HG02938 (cell line): ENCODE results near the gene LLGL1.
"Not testable (repeated sequence)": the region's sequence is repeated elsewhere in the genome, so short reads cannot be mapped to it uniquely, and the experiment has no call there.

Source experiments
- ATAC-seq: cut with Tn5 transposase; IDR thresholded peaks from one replicate; pipeline ENCODE4 v1.9.1; 2021; ENCODE audit warnings: mild to moderate bottlenecking, moderate library complexity; ENCODE audit not compliant: unreplicated experiment

LLGL1 gene

DNA sequence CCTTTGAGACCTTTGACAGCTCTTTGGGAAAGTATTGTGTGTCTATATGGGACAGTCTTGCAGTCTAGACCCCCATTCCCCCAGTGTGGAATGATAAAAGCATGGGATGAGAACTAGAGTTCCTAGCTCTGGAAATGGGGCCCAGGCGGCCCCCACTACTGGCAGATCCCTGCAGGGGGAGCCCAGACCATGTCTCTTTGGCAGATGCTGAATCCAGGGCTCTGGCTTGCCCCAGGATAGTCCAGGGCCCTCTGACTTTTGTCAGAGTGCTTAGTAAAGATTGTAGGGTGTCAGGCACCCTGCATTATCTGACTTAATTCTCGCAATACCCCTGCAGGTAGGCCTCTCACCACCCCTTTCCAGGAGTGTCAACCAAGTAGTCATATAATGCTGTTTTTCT, 33.5 kb upstream of the LLGL1 start:
- ATAC-seq: no peak

DNA sequence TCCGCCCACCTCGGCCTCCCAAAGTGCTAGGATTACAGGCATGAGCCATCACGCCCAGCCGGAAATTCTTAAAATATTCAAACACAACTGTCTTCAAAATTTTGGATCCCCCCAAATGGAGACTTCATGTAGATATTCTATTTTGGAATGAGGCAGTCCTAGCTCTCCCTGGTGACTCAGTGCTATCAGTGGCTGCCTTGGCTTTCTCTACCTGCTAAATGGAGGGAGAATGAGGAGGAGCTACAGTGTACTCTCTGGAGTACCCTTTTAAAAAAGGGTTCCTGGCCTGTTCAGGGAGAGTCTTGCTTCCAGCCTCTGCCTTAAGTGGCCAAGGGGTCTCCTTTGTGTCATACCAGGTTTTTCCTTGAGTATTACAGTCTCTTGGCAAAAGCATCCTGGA, 31.0 kb upstream of the LLGL1 start:
- ATAC-seq: no peak

DNA sequence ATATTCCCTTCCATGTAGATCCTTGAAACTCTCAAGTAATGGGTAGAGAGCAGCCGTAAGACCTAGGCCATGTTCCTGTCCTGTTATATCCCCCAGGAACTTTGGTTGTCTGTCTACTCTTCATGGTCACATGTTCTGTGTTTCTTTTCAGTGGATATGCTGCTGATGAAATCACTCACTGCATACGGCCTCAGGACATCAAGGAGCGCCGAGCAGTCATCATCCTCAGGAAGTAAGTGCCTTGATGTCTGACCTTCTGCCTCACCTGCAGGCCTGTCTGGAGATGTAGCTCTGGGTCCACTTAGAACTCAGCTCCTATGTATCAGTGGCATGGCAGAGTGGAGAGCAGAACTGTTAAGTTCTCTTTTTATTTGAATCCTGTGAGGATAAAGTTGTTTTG, 30.6 kb upstream of the LLGL1 start:
- no peak for ATAC-seq

DNA sequence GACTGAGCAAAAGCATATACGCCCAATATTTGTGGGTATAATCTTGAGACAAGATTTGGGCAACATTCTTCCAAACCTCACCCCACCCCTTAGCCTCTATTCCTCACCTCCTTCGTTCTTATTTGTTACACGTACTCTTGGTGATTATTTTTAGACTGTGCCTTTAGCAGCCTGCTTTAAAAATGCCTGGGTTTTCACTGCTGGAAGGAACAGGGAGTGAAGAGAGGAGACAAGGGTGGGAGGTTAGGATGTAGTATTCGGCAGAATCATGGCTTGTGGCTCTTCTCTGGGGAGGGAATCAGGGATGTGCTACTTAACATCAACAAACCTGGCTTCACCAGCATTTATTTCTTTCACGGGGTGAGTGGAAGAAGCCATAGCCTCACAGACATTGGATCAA, 30.2 kb upstream of the LLGL1 start:
- no peak for ATAC-seq

DNA sequence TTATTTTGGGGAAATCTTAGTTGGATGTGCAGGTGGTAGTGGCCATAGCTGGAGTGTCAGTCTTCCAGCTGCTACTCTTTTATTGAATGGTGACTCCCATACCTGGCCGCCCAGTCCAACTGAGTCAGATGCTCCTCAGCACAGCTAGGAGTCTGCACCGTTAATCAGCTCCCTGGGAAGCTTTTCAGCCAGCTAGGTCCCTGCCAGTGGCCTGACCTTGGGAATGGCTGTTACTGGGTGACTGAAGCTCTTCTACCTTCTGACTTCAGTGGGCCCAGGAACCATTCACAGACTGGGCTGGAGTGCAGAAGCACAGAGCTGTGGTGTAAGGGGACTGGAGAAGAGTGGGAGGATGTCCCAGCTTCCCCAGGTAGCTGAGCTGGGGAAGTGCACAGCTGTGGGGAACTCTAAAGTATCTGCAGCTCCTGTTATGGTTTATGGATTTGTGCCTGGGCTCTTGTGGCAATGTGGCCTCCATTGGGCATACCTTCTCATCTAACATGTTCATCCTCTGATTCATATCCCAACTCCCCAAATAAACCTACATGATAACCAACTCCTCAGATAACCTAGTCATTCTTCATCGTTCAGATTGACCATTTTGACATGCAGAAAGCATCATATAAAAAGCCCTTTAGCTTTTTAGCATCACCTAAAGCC, 27.8 kb upstream of the LLGL1 start:
- ATAC-seq: no peak

DNA sequence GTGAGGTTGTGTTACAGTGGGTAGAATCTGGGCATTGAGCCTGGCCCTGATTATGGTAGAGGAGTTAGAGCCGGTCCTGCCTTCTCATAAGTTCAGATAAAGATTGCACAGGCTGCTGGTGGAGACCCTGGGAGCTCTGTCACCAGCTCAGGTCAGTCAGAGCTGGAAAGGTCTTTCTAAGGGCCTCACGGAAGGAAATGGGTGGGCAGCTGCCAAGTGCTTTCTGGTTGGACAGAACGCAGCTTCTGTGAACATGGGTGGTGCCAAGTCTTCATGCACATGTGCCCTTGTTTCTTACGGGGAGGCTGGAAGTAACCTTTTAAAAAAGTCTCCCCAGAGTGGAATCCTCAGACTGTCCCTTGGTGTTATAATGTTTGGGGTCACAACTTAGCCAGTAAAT, 26.9 kb upstream of the LLGL1 start:
- ATAC-seq: no peak

DNA sequence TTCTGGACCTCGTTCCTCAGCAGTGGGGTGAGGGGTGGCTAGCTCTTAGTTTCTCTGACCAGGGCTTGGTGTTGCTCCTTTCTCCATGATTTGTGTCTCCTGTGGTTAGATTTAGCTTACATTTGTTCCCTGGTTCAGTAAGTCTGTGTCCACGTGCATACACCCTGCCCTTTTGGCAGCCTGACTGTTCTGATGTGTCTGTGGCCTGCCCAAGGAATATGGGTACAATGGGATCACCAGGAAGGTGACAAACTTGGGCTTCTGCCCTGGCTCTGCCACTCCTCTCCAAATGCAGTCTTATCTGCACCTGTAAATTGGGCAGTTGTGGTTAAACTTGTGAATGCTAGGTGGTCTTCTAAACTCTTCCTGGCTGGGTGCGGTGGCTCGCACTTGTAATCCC, 24.3 kb upstream of the LLGL1 start:
- no peak for ATAC-seq

DNA sequence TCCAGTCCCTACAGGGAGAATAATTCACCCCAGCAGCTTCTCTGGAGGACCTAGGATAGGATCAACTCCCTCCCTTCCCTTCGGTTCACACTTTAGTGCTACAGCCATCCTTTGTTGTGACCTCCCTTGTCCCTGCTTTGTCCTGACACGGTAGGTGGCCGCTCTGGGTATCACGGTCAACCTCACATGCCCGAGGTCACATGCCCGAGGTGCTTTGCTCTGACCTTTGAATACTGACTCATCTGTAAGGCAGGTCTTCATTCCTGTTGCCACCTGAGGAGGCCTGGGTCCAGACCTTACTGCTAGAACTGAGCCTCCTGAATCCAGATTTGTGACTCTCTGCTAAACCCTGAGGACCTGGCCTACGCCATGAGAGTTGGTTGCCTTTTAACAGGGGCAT, 22.1 kb upstream of the LLGL1 start:
- ATAC-seq: no peak

DNA sequence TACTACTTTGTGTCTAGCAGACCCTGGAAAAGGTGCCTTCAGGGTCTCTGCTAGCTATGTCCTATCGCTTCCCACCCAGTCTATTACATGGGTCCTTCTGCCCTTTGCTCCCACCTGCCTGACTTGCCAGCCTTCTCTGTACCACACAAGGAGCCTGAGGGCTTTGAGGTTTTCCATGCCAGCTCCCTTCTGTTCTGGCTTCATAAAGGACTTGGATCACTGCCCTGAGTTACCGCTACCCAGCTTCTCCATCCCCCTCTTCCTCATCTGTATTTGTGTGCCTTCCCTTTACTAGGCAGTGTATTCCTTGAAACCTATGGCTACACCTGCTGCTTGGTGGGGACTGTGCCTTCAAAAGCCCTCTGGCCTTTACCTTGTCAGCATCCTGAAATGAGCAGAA, 19.6 kb upstream of the LLGL1 start:
- ATAC-seq: no peak

DNA sequence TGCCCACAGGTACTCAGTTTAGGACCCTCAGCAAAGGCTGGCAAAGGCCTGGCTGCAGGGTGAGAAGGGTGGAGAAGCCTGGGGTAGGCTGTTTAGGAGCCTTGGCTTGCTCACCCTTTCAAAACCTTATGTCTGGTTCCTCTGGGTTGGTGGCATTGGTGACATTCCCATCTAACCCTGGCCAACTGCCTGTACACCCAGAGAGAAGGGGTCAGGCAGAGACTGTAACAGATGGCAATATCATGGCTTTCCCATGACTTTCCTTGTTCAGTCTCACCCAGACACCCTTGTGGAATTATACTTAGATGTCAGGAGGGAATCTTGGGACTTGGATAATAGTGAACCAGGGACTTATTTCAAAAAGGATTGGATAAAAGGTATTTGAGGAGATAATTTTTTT, 18.5 kb upstream of the LLGL1 start:
- ATAC-seq: no peak

DNA sequence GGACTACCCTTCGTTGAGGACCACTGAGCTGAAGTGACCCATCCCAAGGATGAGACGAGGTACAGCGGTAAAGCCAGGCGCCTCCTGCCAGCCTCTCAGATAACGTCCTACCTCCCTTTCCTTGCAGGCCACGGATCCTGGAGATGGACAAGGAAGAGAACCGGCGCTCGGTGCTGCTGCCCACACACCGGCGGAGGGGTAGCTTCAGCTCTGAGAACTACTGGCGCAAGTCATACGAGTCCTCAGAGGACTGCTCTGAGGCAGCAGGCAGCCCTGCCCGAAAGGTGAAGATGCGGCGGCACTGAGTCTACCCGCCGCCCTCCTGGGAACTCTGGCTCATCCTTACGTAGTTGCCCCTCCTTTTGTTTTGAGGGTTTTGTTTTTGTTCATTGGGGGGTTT, 17.3 kb upstream of the LLGL1 start:
- no peak for ATAC-seq

DNA sequence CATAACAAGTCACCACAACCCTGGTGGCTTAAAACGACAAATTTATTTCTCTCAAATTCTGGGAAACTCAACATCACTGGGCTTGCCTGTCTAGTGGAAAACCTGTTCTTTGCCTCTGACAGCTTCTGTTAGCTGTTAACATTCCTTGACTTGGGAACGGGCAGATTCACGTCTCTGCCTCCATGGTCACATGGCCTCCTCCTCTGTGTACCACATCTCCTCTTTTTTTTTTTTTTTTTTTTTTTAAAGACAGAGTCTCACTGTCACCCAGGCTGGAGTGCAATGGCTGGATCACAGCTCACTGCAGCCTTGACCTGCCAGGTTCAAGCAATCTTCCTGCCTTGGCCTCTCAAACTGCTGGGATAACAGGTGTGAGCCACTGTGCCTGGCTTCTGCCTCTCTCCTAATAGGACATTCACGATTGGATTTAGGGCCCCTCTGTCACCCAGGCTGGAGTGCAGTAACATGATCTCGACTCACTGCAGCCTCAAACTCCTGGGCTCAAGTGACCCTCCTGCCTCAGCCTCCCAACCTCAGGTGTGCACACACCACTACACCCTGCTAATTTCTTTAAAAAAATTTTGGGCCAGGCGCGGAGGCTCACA, 11.7 kb upstream of the LLGL1 start:
- ATAC-seq: no peak

DNA sequence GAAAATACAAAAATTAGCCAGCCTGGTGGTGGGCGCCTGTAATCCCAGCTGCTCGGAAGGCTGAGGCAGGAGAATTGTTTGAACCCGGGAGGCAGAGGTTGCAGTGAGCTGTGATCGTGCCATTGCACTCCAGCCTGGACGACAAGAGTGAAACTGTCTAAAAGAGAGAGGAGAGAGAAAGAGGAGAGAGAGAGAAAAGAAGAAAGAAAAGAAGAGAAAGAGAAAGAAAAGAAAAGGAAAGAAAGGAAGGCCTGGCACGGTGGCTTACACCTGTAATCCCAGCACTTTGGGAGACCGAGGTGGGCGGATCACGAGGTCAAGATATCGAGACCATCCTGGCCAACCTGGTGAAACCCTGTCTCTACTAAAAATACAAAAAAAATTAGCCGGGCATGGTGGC, 8.5 kb upstream of the LLGL1 start:
- not testable (repeated sequence) for ATAC-seq

DNA sequence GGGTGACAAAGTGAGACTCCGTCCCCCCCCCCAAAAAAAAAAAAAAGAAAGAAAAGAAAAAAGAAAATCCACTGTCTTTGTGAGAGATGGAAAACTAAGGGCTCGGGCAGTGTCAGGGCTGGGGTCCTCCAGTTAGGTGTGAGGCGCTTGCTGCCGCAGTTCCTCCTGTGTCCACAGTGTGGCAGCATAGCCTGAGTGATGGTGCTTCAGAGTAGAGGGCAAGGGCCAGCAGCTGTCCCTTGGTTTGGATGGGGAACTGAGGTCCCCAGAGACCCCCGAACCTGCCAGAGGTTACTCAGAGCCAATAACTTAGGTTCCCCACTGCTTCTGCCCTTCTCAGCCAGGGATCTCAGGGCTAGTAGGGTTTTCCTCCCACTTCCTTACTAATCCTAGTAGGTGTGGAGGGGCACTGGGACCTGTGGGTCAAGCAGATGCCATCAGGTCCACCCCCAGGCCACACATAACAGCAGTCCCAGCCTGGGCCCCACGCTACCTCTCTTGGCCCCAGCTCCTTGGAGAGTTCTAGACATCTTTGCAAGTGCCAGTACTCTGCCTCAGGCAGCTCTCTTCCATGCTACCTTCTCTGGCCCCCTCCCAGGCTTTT, 7.9 kb upstream of the LLGL1 start:
- ATAC-seq: no peak

DNA sequence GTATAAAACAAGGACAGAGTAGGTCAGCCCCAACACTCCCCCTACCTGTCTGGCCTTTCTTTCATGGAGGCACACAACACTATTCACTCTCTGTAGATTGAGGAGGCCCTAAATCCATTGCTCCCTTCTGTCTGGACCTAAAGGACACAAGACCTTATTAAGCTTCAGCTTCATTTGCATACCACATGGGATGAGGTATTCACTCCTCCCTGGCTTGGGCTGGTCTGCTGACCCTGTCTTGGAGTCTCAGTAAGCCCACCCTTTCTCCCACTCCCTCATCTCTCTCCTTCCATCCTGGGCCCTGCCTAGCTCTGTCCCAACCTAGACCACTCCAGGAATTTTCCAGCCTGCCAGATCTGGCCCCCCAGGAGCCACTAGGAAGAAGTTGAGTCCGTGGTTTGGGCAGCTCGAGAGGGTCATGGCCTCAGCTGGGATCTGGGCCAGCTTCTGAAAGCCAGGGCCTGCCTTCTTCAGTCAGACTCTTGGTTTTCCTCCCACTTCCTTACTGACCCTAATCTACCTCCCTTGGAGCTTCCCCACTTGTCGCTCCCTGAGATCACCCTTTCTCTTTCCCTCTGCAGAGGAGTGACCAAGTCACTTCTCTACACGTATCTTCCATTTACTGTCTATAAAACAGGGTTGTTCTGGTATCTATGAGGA, 6.5 kb upstream of the LLGL1 start:
- no peak for ATAC-seq

DNA sequence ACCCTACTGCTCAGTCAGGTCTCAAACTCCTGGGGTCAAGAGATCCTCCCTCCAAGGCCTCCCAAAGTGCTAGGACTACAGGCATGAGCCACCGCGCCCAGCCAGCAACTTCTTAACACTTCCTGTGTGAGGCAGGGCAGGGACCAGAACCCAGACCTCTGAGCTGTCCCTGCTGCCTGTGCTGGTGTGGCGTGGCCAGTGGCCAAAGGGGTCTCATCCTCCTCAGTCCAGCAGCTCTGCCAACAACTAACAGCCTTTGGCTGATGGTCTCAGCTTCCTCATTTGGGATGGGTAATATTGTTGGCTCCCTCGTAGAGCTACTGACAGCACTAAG, 1.4 kb upstream of the LLGL1 start:
- ATAC-seq: no peak

DNA sequence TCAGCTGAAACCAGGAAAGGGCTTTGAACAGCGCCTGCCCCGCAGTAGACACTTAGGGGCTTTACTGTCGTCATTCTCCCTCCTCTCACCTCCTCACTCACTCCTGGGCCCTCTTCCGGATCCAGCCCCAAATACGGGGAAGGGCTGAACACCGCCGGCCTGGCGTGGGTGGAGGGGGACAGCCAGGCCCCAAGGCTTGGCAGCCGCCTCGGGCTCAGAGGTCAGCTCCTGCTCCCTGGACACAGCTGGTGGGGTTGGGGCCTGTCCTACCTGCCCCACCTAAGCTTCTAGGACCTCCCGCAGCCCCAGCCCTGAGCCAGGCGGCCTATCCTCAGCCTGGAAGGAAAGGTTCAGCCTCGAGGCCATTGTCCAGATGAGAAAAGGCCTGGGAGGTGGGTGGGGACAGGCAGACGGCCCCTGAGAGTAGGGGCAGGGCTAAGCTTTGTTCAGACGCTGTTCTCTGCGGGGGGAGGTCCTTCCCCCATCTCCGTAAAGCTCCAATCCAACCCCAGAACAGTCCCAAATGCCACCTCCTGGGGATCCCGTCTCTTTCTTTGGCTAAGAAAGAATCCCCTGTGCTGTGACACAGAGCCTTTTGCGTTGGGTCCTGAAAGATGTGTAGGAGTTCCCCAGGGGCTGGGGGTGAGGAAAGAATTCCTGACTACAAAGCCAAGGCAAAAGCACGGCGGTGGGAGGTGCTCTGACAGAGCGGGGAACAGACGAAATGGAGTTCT, 881 bp upstream of the LLGL1 start:
- ATAC-seq: no peak

DNA sequence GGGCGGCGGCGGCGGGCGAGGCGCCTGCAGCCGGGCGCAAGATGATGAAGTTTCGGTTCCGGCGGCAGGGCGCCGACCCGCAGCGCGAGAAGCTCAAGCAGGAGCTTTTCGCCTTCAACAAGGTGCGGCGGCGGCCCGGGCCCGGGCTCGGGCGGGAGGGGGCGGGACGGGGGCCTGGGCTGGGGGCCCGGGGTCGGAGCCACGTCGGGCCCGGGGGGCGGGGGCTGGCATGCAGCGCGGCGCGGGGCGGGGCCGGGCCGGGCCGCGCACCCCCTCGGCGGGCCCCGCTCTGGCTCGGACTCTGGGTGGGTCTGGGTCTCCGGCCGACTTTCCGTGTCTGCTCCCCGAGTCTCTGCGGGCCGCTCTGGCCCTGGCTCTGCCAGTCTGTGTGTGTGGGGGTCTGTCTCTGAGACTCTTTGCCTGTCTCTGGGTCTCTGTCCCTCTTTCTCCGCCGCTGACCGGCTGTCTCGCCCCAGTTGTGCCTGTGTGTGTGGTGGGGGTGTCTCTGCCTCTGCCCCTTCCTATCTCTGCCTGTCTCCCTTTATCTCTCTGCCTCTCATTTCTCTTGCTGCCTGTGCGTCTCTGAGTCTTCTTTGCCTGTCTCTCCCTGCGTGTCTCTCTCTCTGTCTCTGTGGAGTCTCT, 328 bp downstream of the LLGL1 start:
- no peak for ATAC-seq

DNA sequence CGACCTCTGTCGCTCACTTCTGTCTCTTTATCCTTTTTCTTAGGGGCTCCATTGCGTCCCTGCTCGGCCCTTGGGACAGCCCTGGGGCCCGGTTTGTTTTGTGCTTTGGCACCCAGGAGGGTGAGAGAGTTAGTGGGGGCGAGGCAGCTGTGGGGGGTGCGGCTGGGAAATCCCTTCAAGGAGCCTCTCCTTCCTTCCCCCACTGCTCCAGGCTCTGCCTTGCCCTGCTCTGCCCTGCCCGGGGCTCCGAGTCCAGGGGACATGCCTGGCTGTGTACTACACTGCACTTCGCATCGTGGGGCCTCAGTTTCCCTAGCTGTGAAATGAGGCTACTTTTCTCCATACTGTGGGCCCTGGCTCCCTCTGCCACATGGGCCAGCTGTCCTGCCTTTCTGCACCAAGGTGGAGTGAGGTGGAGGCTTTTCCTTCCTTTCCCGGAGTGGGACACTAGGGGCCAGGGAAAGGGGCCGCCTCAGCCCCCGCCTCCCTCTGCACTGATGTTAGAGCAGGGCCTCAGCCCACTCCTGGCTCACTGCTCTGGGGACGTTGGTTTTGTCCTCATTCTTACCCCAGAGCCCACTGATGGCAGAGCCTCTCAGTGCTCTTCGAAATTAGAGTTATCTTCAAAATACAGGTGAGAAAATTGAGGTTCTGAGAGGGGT, 980 bp downstream of the LLGL1 start:
- no peak for ATAC-seq

DNA sequence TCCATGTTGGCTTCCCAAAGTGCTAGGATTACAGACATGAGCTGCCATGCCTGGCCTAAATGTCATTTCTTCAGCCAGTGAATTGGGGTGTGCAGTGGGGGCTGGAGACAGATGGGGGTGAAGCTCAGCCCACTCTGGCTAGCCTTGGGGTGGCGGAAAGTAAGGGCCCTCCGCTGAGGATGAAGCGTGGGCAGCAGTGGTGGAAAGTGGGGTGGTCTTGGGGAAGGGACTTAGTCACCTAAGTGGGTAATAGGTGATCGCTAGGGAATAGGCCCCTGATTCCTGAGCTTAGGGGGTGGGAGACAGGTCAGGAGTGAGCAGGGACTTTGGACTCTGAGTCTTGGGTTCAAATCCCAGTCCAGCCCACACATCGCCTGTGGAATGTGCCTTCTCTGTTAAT, 2.2 kb downstream of the LLGL1 start:
- ATAC-seq: no peak
